ENCODE data around the gene IL4.

Gene IL4

DNA sequence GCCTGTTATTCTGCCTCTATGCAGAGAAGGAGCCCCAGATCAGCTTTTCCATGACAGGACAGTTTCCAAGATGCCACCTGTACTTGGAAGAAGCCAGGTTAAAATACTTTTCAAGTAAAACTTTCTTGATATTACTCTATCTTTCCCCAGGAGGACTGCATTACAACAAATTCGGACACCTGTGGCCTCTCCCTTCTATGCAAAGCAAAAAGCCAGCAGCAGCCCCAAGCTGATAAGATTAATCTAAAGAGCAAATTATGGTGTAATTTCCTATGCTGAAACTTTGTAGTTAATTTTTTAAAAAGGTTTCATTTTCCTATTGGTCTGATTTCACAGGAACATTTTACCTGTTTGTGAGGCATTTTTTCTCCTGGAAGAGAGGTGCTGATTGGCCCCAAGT is 301 bp upstream of the IL4 start:
- no peak for TF ChIP-seq POLR2A (IDR thresholded peaks at IDR 0.05; ENCODE audit: low read depth, low read length)
- FAIRE-seq = no peak
- DNase-seq (ENCODE audit: insufficient read length, low spot score) = no peak

DNA sequence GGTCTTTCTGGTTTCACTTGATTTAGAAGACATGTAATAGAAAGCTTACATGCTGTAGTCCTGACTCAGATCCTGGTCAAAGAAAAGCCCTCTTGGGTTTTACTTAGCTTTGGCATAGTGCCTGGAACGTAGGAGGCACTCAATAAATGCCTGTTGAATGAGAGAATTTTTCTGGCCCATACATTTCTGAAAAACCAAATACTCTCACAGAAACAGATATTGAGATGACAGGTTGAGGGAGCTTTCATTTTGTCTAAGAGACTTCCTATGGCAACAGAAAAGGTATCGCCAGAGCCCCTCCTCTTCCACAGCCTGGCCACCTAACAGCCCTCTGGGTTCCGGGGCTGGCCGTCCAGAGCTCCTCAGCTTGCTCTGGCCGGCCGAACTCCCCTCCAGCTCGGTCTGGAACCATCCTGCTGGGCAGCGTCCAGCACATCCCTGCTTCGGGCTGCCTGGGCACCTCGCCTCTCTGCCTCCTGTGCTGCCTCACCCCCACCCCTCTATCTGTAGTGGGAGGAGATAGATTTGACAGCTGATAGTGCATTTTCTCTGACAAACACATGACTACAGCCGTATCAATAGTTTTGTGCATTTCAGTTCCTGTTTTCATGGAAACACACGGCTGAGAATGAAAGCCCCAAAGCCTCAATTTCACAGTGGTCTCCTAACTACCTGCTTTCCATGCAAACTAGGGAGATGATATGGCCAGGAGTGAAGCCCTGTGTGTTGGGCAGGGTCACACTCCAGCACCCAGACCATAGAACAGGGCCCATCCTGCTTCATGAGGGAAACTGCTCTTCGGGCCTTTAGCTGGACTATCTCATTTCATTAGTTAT is 1.1 kb downstream of the IL4 start:
- no peak for TF ChIP-seq POLR2A (IDR thresholded peaks at IDR 0.05; ENCODE audit: low read depth, low read length)
- FAIRE-seq (no peak), DNase-seq (ENCODE audit: insufficient read length, low spot score) (peak; percentile 78)

DNA sequence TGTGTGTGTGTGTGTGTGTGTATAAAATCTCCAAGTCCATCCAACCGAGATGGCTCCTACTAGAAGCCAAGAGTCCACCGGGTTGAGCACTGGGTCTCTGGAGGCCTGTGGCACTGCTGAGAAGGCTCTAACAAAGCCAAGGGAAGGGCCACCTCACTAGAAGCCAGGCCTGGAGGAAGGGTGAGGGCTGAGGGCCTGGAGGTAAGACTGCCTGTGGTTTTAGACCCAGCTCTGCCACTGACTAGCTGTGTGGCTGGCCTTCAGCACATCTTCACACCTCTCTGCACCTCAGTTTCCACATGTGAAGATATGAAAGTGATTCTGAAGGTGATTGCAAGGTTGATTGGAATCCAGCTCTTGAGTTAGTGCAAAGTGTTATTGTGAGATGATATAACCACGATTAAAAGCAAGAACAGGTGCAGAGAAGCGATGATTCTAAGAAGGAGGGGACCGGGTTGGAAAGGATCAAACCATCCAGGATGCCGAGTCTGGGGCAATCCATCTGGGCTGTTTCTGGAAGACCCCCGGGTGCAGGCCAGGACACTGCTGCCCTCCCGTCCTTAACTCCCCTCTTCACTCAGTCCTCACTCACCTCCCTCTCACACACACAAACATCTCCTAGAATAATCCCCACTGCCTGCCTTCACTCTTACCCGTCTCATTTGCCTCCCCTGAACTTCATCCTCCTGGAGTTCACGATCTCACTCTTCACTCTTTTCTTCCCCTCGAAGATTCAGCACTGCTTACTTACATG is 2.3 kb downstream of the IL4 start:
- FAIRE-seq (no peak), DNase-seq (ENCODE audit: insufficient read length, low spot score) (no peak)
- no peak for TF ChIP-seq POLR2A (IDR thresholded peaks at IDR 0.05; ENCODE audit: low read depth, low read length)

DNA sequence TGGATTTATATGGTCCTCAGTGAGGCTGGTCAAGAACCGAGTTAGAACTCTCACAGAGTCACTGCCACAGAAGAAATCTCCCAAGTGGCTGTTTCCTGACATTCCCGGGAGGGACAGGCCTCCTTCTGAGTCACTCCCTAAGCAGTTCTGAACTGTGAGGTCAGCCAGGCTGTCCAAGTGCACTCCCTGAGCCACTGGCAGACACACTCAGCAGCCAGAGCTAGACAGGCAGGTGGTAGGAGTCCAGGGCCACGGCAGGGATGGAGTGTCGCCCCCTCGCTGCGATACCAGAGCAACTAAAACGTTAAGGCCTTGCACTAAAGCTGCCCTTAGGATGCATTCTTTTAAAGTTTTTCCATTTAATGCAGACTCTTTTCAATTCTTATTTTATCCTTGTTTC is 3.4 kb downstream of the IL4 start:
- DNase-seq (ENCODE audit: insufficient read length, low spot score) = peak; percentile 98
- FAIRE-seq = peak; percentile 84
- no peak for TF ChIP-seq POLR2A (IDR thresholded peaks at IDR 0.05; ENCODE audit: low read depth, low read length)

DNA sequence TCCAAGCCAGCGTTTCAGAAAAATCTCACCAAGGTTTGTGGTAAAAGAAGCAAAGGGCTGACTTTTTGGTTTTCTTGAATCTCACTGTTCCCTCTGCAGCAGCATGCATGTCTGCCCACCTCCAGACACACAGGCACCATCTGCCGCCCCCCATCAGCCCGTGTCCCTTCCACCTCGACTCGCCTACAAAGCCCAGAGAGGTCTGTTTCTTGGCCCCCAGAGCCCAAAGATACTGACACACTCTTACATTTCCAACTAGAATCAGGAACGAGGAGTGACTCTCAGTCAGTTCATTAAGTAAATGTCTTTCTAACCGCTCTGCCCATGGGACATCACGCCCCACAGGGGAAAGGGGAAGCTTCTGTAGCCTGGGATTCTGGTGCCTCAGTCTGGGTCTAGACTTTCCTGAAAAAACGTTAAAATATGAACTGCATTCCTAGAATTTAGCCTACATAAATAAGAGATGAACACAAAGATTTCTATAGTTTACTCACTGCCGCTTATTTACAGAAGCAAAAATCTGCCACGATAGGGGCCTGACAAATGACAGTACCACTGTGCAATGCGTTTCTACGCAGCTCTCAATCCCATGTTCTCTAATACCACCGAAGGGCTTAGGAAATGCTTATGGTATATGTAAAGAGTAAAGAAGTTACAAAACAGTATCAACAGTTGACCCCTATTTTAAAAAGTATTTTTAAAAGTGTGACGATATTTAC is 4.1 kb downstream of the IL4 start:
- DNase-seq (ENCODE audit: insufficient read length, low spot score) (no peak), FAIRE-seq (no peak)
- no peak for TF ChIP-seq POLR2A (IDR thresholded peaks at IDR 0.05; ENCODE audit: low read depth, low read length)

DNA sequence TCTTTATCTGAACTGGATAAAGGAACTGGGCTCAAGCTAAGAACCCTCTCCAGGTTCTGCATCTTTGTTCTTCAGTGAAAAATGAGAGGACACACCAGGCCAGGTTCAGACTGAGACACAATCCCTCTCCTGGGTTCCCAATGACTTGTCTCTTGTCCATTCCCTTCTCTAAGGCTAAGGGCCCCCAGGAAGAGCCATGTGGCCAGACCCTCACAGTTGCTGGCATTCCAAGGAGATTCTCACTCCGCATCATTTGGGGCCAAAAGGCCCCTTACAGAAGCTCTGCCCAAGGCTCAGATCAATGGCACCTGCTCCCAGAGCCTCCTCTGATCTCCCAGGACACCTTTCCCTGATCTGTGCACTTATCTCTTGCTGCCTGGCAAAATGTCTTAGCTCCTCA is 4.9 kb downstream of the IL4 start:
- no peak for FAIRE-seq
- no peak for DNase-seq (ENCODE audit: insufficient read length, low spot score)
- TF ChIP-seq POLR2A (IDR thresholded peaks at IDR 0.05; ENCODE audit: low read depth, low read length) = no peak

DNA sequence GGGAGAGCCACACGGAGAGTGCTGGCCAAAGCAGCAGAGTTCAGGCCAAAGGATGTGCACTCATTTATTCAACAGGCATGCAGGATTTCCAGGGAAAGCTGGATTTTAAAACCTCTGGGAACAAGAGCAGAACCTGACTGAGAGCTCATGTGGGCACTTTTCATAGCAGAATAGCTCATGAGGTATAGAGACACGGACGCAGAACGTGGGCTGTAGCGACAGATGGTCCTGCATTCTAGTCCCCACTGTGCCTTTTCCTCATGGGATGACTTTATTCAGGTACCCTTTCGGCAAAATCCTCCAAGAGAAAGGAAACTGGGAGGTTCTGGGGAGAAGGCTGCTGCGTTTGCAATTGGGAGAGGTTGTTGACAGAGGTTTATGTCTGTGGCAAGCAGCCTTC is 5.4 kb downstream of the IL4 start:
- no peak for FAIRE-seq
- no peak for TF ChIP-seq POLR2A (IDR thresholded peaks at IDR 0.05; ENCODE audit: low read depth, low read length)
- no peak for DNase-seq (ENCODE audit: insufficient read length, low spot score)

DNA sequence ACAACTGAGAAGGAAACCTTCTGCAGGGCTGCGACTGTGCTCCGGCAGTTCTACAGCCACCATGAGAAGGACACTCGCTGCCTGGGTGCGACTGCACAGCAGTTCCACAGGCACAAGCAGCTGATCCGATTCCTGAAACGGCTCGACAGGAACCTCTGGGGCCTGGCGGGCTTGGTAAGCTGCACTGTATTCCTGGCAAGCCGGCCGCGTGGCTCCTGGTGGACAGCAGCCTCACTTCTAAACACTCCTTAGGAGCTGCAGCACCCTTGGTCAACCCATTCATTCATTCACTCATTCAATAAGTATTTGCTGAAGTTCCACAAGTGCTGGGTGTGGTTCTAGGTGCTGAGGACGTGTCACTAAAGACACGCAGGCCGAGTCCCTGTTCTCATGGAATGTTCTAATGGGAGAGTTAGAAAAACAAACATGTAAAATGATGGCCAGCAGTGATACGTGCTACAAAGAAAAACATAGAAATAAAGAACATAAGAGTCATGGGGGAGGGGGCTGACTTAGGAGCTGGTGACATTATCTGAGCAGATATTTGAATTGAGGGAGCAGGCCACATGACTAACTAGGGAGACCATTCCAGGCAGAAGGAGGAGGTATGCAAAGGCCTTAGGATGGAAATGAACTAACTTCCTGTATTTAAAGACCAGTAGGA is 6.1 kb downstream of the IL4 start:
- FAIRE-seq = no peak
- DNase-seq (ENCODE audit: insufficient read length, low spot score) = no peak
- TF ChIP-seq POLR2A (IDR thresholded peaks at IDR 0.05; ENCODE audit: low read depth, low read length) = no peak

DNA sequence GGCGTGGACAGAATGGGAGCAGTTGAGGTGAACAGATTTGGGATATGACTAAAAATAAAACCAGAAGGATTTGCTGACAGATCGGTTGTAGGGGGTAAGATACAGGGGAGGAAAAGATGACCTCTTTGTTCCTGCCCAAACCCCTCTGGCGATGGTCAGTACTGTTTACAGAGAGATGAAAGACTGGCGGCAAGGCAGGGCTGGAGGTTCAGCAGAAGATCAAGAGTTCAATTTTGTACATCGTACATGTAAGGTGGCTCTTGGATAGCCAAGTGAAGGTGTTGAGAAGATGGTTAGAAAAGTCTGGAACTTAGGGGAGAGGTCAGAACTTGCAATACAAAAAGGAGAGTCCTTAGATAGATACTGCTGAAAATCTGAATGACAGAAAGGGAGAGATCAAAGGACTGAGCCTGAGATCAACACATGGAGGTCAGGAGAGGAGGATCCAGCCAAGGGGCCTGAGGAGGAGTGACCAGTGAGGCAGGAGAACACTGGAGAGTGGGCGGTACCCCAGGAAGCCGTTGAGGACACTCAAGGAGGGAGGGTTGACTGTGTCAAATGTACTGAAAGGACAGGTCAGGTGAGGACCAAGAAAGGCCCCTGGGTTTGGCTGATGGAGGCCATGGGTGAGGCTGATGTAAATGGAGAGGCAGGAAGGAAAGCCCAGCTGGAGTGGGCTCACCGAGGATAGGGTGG is 7.1 kb downstream of the IL4 start:
- DNase-seq (ENCODE audit: insufficient read length, low spot score) (no peak), FAIRE-seq (no peak)
- no peak for TF ChIP-seq POLR2A (IDR thresholded peaks at IDR 0.05; ENCODE audit: low read depth, low read length)

DNA sequence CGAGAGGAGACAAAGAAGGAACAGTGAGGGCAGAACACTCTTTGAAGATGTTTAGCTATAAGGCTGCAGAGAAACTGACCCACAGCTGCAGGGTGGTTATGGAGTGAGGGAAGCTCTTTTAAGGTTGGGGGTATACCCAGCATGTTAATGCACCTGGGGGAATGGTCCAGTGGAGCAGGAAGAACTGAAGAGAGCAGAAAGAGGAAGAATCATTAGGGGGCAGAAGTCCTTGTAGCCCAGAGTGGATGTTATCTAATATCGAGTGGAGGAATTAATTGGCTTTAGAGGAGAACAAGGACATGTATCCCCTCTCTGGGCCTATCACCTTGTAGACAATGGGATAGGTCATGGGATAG is 7.7 kb downstream of the IL4 start:
- no peak for DNase-seq (ENCODE audit: insufficient read length, low spot score)
- FAIRE-seq = no peak
- no peak for TF ChIP-seq POLR2A (IDR thresholded peaks at IDR 0.05; ENCODE audit: low read depth, low read length)

DNA sequence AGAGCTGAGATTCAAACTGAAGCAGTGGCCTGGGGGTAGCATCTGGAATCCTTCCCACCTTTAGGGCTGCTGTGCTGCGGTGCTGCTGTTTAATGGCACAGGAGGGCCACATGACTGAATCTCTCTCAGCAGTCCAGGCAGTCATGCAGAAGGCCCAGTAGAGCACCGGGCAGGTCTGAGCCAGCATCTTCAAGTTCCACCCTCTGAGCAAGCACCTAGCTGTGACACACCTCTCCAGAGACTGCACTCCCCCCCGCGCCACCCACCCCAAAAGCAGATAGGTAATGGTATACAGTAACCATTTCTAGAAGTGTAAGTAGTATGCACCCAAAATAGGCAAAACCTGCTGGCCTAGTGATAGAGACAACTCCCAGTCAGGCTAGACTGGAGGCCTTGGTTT is 8.2 kb downstream of the IL4 start:
- DNase-seq (ENCODE audit: insufficient read length, low spot score) = no peak
- FAIRE-seq = no peak
- no peak for TF ChIP-seq POLR2A (IDR thresholded peaks at IDR 0.05; ENCODE audit: low read depth, low read length)

DNA sequence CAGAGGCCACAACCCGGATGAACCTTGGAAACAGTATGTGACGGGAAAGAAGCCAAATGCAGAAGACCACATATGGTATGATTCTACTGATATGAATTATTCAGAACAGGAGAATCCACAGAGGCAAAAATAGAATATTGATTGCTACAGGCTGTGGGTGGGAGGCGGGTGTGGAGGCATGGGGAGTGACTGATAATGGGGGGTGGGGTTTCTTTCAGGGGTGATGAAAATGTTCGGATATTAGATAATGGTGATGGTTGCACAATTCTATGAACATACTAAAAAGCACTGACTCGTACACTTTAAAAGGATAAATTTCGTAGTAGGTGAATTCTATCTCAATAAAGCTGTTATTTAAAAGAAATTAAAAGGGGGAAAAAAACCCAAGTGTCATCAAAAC is 10.7 kb downstream of the IL4 start:
- TF ChIP-seq POLR2A (IDR thresholded peaks at IDR 0.05; ENCODE audit: low read depth, low read length) = no peak
- no peak for FAIRE-seq
- DNase-seq (ENCODE audit: insufficient read length, low spot score) = no peak

DNA sequence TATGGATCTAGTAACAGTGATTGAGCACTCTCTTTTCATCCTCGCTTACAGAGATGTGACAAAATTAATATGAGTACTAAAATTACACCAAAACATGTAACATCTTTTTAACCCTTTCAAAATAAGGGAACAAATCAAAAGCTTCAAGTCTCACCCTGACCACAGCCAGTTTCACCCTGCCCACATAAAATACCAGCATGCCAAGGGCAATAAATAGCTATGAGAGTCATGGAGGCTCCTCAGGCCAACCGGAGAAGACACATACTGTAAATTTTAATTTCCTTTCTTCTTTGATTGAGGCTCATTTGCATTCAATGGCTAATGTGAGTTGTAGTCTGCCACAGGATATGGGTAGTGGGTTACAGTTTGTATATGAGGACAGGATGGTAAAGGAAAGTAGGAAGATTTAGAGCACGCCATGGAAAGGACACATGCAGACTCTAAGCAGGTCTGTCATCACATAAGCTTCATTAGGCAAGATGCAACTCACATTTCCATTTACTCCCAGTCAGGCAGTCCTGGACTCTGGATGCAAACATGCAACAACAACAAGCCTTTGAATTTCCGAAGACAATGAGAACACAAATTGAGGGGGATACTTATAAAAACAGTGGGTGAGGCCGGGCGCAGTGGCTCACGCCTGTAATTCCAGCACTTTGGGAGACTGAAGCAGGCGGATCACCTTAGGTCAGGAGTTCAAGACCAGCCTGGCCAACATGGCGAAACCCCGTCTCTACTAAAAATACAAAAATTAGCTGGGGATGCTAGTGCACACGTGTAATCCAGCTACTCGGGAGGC is 11.3 kb downstream of the IL4 start:
- TF ChIP-seq POLR2A (IDR thresholded peaks at IDR 0.05; ENCODE audit: low read depth, low read length) = no peak
- no peak for DNase-seq (ENCODE audit: insufficient read length, low spot score)
- FAIRE-seq = no peak

Measured in H54 (cell line).